ENCODE data around the gene OASL.
A peak's percentile ranks its signal among the peaks of the same experiment; 100 is the strongest.

OASL gene

DNA sequence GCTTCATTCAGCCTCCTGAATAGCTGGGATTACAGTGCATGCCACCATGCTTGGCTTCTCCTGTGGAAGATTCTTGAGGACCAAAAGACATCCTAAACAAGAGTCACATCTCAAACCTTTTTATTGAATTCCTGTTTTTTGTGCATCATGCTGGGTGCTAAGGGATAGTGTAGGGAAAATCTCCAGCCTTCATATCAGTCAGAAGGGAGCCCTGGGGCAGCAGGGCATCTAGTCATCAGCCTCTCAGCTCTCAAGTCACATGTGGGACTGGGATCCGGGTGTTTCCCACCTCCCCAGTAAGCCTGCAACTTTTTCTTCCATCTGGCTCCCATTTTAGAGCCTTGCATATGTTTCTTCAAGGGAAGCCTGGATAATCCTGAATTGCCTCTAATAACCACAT, 25.1 kb upstream of the OASL start:
- H3K4me3 ChIP-seq (ENCODE audit: low read length): no peak overlapping the region
- TF ChIP-seq, protein P1, sequence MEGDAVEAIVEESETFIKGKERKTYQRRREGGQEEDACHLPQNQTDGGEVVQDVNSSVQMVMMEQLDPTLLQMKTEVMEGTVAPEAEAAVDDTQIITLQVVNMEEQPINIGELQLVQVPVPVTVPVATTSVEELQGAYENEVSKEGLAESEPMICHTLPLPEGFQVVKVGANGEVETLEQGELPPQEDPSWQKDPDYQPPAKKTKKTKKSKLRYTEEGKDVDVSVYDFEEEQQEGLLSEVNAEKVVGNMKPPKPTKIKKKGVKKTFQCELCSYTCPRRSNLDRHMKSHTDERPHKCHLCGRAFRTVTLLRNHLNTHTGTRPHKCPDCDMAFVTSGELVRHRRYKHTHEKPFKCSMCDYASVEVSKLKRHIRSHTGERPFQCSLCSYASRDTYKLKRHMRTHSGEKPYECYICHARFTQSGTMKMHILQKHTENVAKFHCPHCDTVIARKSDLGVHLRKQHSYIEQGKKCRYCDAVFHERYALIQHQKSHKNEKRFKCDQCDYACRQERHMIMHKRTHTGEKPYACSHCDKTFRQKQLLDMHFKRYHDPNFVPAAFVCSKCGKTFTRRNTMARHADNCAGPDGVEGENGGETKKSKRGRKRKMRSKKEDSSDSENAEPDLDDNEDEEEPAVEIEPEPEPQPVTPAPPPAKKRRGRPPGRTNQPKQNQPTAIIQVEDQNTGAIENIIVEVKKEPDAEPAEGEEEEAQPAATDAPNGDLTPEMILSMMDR (conservative IDR thresholded peaks at IDR 0.05; ENCODE audit: low read length): no peak
- DNase-seq (ENCODE audit: low read depth): no peak

DNA sequence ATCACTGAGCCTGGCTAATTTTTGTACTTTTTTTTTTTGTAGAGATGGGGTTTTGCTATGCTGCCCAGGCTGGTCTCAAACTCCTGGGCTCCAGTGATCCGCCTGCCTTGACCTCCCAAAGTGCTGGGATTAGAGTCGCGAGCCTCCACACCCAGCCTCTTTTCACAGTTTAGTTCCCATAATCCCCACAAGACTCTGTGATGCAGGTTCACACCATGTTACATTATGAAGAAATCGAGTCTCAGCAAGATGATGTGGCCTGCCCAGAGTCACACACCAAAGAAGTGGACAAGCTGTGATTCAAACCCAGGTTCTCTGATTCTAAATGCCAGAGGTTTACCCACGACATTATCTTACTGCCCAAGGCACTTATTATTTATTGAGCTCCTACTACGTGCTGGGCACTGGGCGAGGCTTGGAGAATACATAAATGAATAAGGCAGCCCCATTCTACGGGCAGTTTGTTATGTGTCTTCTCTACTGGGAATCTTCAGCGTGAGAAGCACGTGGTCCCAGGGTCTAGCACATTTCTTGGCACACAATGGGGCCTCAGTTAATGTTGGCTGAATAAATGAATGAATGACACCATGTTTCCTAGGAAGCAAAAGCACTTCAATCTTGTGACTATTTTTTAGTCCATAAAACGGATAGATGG, 23.5 kb upstream of the OASL start:
- no peak overlapping the region for H3K4me3 ChIP-seq (ENCODE audit: low read length)
- TF ChIP-seq, protein P1 (conservative IDR thresholded peaks at IDR 0.05; ENCODE audit: low read length): no peak
- DNase-seq (ENCODE audit: low read depth): no peak

DNA sequence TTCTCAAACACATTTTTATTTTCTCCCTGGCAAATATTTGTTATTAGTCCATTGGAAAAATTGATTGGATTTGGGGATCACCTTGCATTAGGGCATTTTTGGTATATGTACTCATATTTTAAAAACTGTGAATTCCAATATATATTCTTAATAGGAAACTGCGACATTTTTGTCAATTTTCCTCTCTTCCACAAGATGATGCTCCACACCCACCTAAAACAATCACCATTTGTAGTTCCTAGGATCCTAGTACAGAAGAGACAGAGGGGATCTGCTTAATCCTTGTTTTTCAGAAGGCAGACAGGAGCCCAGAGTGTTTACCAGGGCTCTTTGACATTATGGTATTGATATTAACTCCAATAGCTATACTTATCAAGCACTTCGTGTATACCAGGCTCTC, 22.8 kb upstream of the OASL start:
- H3K4me3 ChIP-seq (ENCODE audit: low read length): no peak overlapping the region
- peak; percentile 12 for DNase-seq (ENCODE audit: low read depth)
- TF ChIP-seq, protein P1 (conservative IDR thresholded peaks at IDR 0.05; ENCODE audit: low read length): peak; percentile 45

DNA sequence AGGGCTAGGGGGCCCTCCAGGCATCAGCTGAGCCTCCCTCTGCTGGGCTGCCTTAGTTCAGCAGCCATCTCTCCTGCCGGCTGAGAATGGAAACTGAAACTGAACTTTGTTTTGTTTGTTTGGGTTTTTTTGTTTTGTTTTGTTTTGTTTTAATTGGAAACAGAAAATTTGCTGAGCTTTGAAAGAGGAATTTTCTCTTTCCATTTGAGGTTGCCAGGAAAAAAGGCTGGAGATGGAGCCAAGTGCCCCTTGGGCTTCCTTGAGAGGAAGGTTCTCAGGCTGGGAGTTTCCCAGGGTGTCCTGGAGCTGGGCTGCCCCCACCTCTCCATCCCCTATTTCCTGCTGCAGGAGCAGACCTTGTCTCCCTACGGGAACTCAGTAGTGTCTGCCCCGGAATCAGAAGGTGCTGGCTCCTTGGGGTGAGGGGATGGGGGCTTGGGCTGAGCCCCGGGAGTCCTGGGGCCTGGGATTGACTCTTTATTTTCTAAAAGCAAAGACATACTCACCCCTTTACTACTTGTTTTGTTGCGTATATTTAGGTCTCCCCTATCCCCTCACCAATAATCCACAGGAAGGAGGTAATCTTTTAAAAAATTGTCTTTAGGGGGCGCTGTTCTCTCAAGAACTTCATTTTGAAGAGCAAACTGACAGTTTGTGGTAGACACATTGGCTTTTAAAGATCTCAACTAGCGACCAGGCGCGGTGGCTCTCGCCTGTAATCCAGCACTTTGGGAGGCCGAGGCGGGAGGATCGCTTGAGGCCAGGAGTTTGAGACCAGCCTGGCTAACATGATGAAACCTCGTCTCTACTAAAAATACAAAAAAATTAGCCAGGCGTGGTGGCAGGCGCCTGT, 21.3 kb upstream of the OASL start:
- peak overlapping the region; percentile 50 for H3K4me3 ChIP-seq (ENCODE audit: low read length)
- TF ChIP-seq, protein P1 (conservative IDR thresholded peaks at IDR 0.05; ENCODE audit: low read length): peak; percentile 65
- peak; percentile 41 for DNase-seq (ENCODE audit: low read depth)

DNA sequence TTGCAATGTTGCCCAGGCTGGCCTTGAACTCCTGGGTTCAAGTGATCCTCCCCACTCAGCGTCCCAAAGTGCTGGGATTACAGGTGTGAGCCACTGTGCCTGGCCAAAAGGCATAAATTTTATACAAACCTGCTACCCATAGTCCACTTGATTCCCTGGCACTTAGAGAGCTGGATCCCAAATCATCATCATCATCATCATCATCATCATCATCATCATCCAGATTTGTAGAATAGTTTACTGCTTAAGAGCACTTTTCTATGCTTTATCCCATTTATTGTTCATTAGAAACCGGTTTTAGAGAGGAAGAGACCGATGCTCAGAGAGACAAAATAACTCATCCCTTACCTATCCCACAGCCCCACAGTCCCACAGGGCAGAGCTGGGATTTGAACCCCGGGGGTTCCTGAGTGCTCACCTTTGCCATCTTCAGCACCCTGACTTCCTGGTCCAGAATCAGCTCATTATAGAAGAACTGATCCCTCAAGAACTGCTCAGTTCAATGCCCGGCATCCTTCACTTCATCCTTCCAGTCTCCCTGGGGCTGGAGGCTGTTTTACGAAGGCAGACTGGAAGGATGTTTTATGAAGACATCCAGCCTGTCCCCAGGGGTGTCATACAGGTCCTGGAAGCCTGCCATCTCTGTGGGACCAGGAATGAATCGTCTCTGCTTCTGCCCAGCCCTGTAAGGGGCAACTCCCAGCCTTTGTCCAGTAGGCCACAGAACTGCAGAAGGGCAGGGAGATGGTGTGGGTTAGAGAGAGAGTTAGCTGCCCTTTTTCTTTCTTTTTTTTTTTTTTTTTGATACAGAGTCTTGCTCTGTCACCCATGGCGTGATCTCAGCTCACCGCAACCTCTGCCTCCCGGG, 20.2 kb upstream of the OASL start:
- no peak overlapping the region for H3K4me3 ChIP-seq (ENCODE audit: low read length)
- TF ChIP-seq, protein P1 (conservative IDR thresholded peaks at IDR 0.05; ENCODE audit: low read length): no peak
- DNase-seq (ENCODE audit: low read depth): no peak

DNA sequence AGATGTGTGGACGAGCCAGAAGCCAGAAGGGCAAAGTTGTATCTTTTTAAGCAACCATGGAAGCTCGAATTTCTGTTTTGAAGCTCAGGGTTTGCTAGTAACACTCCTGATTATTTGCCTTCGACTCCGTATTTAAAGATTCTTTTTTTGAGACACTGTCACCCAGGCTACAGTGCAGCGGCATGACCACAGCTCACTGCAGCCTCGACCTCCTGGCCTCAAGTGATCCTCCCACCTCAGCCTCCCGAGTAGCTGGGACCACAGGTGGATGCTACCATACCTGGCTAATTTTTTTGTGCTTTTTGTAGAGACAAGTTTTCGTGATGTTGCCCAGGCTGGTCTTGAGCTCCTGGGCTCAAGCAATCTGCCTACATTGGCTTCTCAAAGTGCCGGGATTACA, 18.7 kb upstream of the OASL start:
- no peak overlapping the region for H3K4me3 ChIP-seq (ENCODE audit: low read length)
- TF ChIP-seq, protein P1 (conservative IDR thresholded peaks at IDR 0.05; ENCODE audit: low read length): no peak
- no peak for DNase-seq (ENCODE audit: low read depth)
